RWPE1 (cell line): ENCODE measurements around the gene BCL11A.

Experiments used
- CTCF ChIA-PET: fragments of 350-600 bp; sonication (Branson Sonifier 250); formaldehyde crosslinking; extraction: SDS; loops from one replicate; lab custom pipeline; 2021; lab: Yijun Ruan, JAX
- POLR2A ChIA-PET: fragments of 400-600 bp; formaldehyde crosslinking; extraction: SDS; loops from one replicate; lab custom pipeline; 2020; ENCODE audit warnings: antibody characterized with exemption; ENCODE audit not compliant: low non-redundant PET; lab: Yijun Ruan, JAX
- DNase-seq: peaks from one replicate; pipeline ENCODE4 v3.0.0; 2012; ENCODE audit warnings: low spot score
- H3K27ac ChIP-seq: fragments of 450-650 bp; 2 replicates; pipeline ENCODE4 v1.5.1; 2017
- TF ChIP-seq, protein P1 (sequence below): fragments of 450-650 bp; conservative IDR thresholded peaks from 2 replicates; pipeline ENCODE4 v1.5.1; 2017; ENCODE audit warnings: low read depth, mild to moderate bottlenecking

BCL11A gene

DNA sequence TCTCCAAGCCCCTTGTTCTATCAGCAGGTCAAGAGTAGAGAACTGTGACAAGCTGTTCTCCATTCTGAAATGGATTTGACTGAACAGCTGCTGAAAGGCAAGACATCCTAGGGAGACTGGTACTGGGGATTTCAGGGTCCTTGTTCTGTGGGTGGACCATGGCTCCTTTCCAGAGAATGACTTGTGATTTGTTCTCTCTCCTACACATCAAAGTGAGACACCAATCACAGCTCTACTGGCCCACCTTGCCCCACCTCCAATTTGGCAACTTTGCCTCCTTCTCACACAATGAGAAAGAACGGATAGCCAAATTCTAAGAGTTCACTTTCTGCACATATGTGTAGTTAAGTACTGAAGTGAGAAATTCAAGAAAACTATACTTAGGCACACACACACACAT lies 67.4 kb downstream of the BCL11A start:
- POLR2A ChIA-PET, result no interaction called here
- TF ChIP-seq, protein P1, sequence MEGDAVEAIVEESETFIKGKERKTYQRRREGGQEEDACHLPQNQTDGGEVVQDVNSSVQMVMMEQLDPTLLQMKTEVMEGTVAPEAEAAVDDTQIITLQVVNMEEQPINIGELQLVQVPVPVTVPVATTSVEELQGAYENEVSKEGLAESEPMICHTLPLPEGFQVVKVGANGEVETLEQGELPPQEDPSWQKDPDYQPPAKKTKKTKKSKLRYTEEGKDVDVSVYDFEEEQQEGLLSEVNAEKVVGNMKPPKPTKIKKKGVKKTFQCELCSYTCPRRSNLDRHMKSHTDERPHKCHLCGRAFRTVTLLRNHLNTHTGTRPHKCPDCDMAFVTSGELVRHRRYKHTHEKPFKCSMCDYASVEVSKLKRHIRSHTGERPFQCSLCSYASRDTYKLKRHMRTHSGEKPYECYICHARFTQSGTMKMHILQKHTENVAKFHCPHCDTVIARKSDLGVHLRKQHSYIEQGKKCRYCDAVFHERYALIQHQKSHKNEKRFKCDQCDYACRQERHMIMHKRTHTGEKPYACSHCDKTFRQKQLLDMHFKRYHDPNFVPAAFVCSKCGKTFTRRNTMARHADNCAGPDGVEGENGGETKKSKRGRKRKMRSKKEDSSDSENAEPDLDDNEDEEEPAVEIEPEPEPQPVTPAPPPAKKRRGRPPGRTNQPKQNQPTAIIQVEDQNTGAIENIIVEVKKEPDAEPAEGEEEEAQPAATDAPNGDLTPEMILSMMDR, result no peak
- H3K27ac ChIP-seq, result no peak overlapping the region
- CTCF ChIA-PET, result no interaction called here
- DNase-seq, result no peak

DNA sequence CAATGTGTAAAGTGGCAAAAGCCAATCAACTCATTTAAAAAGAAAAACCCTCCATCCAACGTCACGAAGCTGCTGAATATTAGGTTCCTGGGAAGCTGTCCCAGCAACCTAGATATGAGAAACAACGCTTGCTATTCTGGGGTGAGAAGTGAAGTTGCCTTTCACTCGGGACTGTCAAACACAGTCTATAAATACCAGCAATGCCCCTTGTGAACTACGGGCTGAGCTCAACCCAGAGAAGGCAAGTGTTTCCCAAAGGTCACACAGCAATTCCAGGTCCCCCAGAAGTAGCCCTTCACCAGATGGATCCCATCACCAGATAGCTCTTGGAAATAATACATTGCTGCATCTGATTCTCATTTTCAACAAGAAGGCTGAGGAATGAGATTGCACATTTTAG lies 67.9 kb downstream of the BCL11A start:
- DNase-seq, result no peak
- TF ChIP-seq, protein P1, result no peak
- ChIA-PET CTCF (no interaction called here), POLR2A (no interaction called here)
- no peak overlapping the region for H3K27ac ChIP-seq

DNA sequence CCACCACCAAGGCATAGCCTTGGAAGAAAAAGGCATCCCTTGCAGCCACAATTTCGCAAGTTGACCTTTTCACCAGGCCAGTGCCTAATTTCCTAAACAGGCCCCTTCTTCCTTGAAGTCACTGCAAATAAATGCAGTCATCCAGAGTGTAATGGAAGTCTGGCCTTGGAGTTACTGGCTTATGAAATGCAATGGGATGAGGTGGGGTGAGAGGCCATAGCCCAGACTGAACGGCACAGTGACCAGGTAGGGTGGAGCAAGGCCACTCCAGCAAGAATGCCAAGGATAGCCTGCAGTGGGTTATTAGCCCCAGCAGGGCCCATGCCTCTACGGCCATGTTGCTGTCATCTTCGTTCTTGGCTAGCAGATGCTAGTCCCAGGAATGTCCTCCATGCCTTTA lies 68.4 kb downstream of the BCL11A start:
- TF ChIP-seq, protein P1, result no peak
- POLR2A ChIA-PET, result no interaction called here
- CTCF ChIA-PET, result no interaction called here
- no peak overlapping the region for H3K27ac ChIP-seq
- no peak for DNase-seq

DNA sequence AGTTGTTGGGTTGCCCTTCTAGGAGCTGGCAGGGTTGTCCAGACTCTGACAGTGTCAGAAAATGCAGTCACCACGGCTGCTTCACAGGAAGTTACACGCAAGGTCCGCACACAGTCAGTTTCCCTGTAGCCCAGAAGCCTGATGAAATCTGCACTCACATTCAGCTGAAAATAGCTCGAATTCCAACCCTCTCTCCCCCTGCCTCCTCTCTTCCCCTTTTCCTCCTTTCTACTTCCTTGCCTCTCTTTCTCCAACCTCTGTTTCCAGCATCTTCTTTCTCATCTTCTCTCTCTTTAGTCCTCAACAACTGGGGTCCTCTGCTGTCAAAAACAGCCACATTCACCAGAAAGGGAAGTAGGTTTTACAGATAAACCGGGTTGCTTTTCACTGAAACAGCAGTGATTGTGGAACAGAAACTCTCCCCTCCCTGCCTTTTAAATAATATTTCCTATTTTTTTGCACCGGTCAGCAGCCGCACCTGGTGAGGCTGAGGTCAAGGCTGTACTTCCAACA lies 69.3 kb downstream of the BCL11A start:
- H3K27ac ChIP-seq, result no peak overlapping the region
- no peak for DNase-seq
- ChIA-PET POLR2A (interaction anchor here (0.6 kb wide), 1 partner anchor 1496 kb away, joined by 8 read pairs; no protein-coding TSS in a partner anchor), CTCF (interaction anchor here (0.8 kb wide), 1 partner anchor 98 kb away, joined by 3 read pairs; no protein-coding TSS in a partner anchor)
- TF ChIP-seq, protein P1, result no peak

DNA sequence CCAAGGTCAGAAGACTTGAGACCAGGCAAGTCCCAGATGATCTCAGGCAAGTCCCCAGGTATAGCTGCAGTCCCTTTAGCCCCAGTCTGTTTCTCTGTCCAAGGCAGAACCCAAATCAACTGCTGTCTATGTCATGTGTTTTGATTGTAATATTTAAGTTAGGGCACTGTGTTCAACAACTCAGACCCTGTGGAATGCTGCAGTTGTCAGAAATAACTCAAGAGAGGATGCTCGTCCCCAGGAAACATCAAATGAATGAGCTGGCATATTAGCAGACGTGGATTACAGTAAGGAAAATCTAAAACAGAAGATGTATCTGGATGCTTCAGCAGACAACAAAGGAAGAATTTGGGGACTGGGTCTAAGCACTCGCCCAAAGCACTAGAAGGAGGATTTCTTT lies 70.1 kb downstream of the BCL11A start:
- ChIA-PET CTCF (interaction anchor here (0.8 kb wide), 1 partner anchor 98 kb away, joined by 3 read pairs; no protein-coding TSS in a partner anchor), POLR2A (interaction anchor here (0.6 kb wide), 1 partner anchor 1496 kb away, joined by 8 read pairs; no protein-coding TSS in a partner anchor)
- no peak overlapping the region for H3K27ac ChIP-seq
- no peak for DNase-seq
- TF ChIP-seq, protein P1, result no peak

DNA sequence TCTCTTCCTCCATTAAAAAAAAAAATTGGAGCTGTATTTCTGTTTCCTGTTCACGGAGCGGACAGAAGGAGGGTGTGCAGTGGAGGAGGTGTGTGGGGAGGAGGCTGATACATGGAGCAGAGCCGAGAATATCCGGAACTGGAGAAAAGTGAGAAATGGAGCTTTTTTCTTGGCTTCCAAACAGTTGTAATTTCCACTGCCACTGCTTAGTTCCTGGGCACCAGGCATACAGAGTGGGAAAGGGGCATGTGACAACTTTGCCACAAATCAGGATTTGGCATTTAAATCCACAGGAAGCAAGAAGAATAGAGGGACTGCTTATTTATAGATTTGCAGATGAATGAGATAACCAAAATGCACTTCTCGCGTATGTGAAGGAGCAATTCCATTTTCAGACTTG lies 71.2 kb downstream of the BCL11A start:
- ChIA-PET POLR2A (interaction anchor here (0.8 kb wide), 1 partner anchor 20 kb away, joined by 3 read pairs; no protein-coding TSS in a partner anchor), CTCF (no interaction called here)
- TF ChIP-seq, protein P1, result no peak
- DNase-seq, result no peak
- no peak overlapping the region for H3K27ac ChIP-seq
